ENCODE data around the gene ERGIC1. TPM values are rescaled to one million over a fixed set of nuclear protein-coding genes. Genes with fewer than 3 reads are reported as not detected.

Gene ERGIC1
- total RNA-seq, 1 experiment from 2014 or later, result 77.0 TPM

- H3K27me3 Mint-ChIP-seq (ENCODE audit: low read depth), result no peaks in the 10 kb centered on the region
- H3K27ac Mint-ChIP-seq, result peak overlapping the region in 1 of 3 experiments; percentile 1; a peak in 1 of 7 replicates
- H3K23ac ChIP-seq (ENCODE audit: insufficient read length, low read depth, low read length), result no peak overlapping the region
Observed at GRCh38 chr5:172839669-172840431, 5.8 kb downstream of the ERGIC1 start.

More at GRCh38 chr5:172839669-172840431, 5.8 kb downstream of the ERGIC1 start:
- Histone ChIP-seq H4K8ac (replicated peaks; ENCODE audit: insufficient read length, low read depth, low read length) (no peak overlapping the region), H3K27me3 (ENCODE audit: insufficient read depth, low read length) (no peaks in the 10 kb centered on the region), H3K14ac (ENCODE audit: insufficient read depth, low read length) (no peak overlapping the region), H2AK5ac (ENCODE audit: insufficient read length, low read length) (no peak overlapping the region), H3K27ac (ENCODE audit: insufficient read length, low read depth, low read length) (no peak overlapping the region), H3K4ac (ENCODE audit: low read depth, low read length) (no peak overlapping the region), H4K5ac (ENCODE audit: insufficient read length, low read depth, low read length) (no peak overlapping the region), H2BK20ac (ENCODE audit: low read depth, low read length, poor library complexity, severe bottlenecking) (no peak overlapping the region), H3K4me1 (ENCODE audit: insufficient read depth, low read length) (peaks cover 4% of the 10 kb centered on the region; the same call in 1 of the 2 replicates), H3K56ac (ENCODE audit: insufficient read length, low read depth, low read length) (no peak overlapping the region), H2BK15ac (ENCODE audit: low read depth, low read length) (no peak overlapping the region), H4K20me1 (ENCODE audit: control insufficient read depth, insufficient read depth, insufficient read length) (peaks cover 2% of the 10 kb centered on the region), H2AFZ (ENCODE audit: low read length) (no peak overlapping the region), H3T11ph (ENCODE audit: low read length) (no peak overlapping the region), H2BK12ac (ENCODE audit: insufficient read length, low read depth, low read length) (no peak overlapping the region), H3K9ac (ENCODE audit: extremely low read depth, insufficient read length, low read length) (no peak overlapping the region), H3K9me3 (ENCODE audit: control insufficient read depth, low read depth, low read length) (no peaks in the 10 kb centered on the region), H3K79me2 (ENCODE audit: insufficient read depth, low read length) (peaks cover 27% of the 10 kb centered on the region; the same call in 1 of the 2 replicates), H3K23me2 (ENCODE audit: insufficient read length, low read depth, low read length, poor library complexity, severe bottlenecking) (no peaks in the 10 kb centered on the region), H2BK120ac (ENCODE audit: low read depth, low read length, poor library complexity, severe bottlenecking) (no peak overlapping the region), H4K91ac (ENCODE audit: insufficient read length, low read depth, low read length) (no peak overlapping the region), H3K4me2 (ENCODE audit: insufficient read depth, insufficient read length, low read length) (no peak overlapping the region), H3K79me1 (ENCODE audit: insufficient read depth, low read depth, low read length, poor library complexity, severe bottlenecking) (peaks cover 3% of the 10 kb centered on the region), H3K18ac (ENCODE audit: insufficient read length, low read depth, low read length) (no peak overlapping the region), H2BK5ac (ENCODE audit: insufficient read length, low read length) (no peak overlapping the region)
- no peak for DNase-seq
- Mint-ChIP-seq H3K4me3 (no peak overlapping the region), H3K9me3 (no peaks in the 10 kb centered on the region), H3K36me3 (ENCODE audit: insufficient read depth in 1 of 3, low read depth in 3 of 3) (peaks cover 6 to 16% (median 16%) of the 10 kb centered on the region in 3 experiments; a peak in 5 of 7 replicates), H3K4me1 (peaks cover 24 to 36% of the 10 kb centered on the region in 2 experiments)
- no peak for TF ChIP-seq CTCF (conservative IDR thresholded peaks at IDR 0.05)
- no CpG with 5 or more reads among the region's 13 CpGs for WGBS (ENCODE audit: extremely low coverage, insufficient read length, low lambda C conversion rate)

All from H9 (cell line).